Astrocyte of the spinal cord (primary cell): ENCODE measurements around the gene CASZ1.
A peak's percentile ranks its signal among the peaks of the same experiment; 100 is the strongest.

Experiments used
- DNase-seq: peaks from one replicate; pipeline ENCODE4 v3.0.0; 2011; ENCODE audit warnings: low read depth, low spot score
- H3K4me3 ChIP-seq: 2 replicates; pipeline ENCODE4 v1.5.1; 2011; ENCODE audit warnings: low read depth, mild to moderate bottlenecking, low read length, moderate library complexity
- CTCF ChIP-seq: IDR thresholded peaks from 2 replicates; pipeline ENCODE4 v1.5.1; 2012; ENCODE audit warnings: low read depth, mild to moderate bottlenecking, low read length, inconsistent platforms
- in situ Hi-C: cut with HindIII; loops from 2 replicates; pipeline ENCODE4 v1.10.0; 2017; ENCODE audit warnings: low sequenced_read_pairs

CASZ1 gene

GRCh38 chr1:10724948-10725847, 71.2 kb downstream of the CASZ1 start:
- no peak overlapping the region for H3K4me3 ChIP-seq

GRCh38 chr1:10724511-10724910, 71.9 kb downstream of the CASZ1 start:
- in situ Hi-C loops: no loop called here
- DNase-seq: no peak
- no peak overlapping the region for H3K4me3 ChIP-seq
- no peak for TF ChIP-seq CTCF

More at GRCh38 chr1:10724948-10725847, 71.2 kb downstream of the CASZ1 start:
- in situ Hi-C loops: no loop called here
- TF ChIP-seq CTCF: no peak
- DNase-seq: peak; percentile 29

GRCh38 chr1:10724052-10724494, 72.4 kb downstream of the CASZ1 start:
- DNase-seq: peak; percentile 39
- in situ Hi-C loops: no loop called here

GRCh38 chr1:10723317-10723716, 73.1 kb downstream of the CASZ1 start:
- no peak for TF ChIP-seq CTCF
- no peak for DNase-seq
- H3K4me3 ChIP-seq: no peak overlapping the region
- in situ Hi-C loops: no loop called here

More at GRCh38 chr1:10724052-10724494, 72.4 kb downstream of the CASZ1 start:
- no peak overlapping the region for H3K4me3 ChIP-seq
- no peak for TF ChIP-seq CTCF

- TF ChIP-seq CTCF: no peak
- H3K4me3 ChIP-seq: no peak overlapping the region
- in situ Hi-C loops: no loop called here
- DNase-seq: no peak
Measured at GRCh38 chr1:10722803-10723202, 73.6 kb downstream of the CASZ1 start.

- in situ Hi-C loops: no loop called here
- no peak for DNase-seq
- no peak overlapping the region for H3K4me3 ChIP-seq
- TF ChIP-seq CTCF: no peak
Measured at GRCh38 chr1:10721381-10722321, 74.8 kb downstream of the CASZ1 start.
